Spinal cord (tissue), 10 donors: Measurements from ENCODE around the gene CLEC16A. TPM values are rescaled to one million over a fixed set of nuclear protein-coding genes. Genes with fewer than 3 reads are reported as not detected.
"Not testable (repeated sequence)": the region's sequence is repeated elsewhere in the genome, so short reads cannot be mapped to it uniquely, and the experiment has no call there.

Experiments used
- DNase-seq, 6 donors: peaks; one replicate each; pipeline versions ENCODE4 v3.0.0 to v3.0.0-alpha.2; 2013 to 2015; ENCODE audit warnings: low spot score in 6 of 6, low read depth in 4 of 6
- H3K27ac ChIP-seq: one replicate; pipeline ENCODE4 v1.5.1; 2013; ENCODE audit warnings: low read depth, low read length, control low read depth
- H3K27me3 ChIP-seq: one replicate; pipeline ENCODE4 v1.6.1; 2013; ENCODE audit warnings: low read length; ENCODE audit not compliant: control insufficient read depth, insufficient read depth
- H3K36me3 ChIP-seq: one replicate; pipeline ENCODE4 v1.6.1; 2013; ENCODE audit warnings: low read length; ENCODE audit not compliant: control insufficient read depth, insufficient read depth
- H3K4me1 ChIP-seq: one replicate; pipeline ENCODE4 v1.6.1; 2013; ENCODE audit warnings: low read length; ENCODE audit not compliant: control insufficient read depth, insufficient read depth
- H3K4me3 ChIP-seq: one replicate; pipeline ENCODE4 v1.5.1; 2013; ENCODE audit warnings: low read depth, low read length, control low read depth
- H3K9me3 ChIP-seq: one replicate; pipeline ENCODE4 v1.6.1; 2013; ENCODE audit warnings: low read length; ENCODE audit not compliant: control insufficient read depth, insufficient read depth
- WGBS: methylation state at CpG from one replicate; pipeline ENCODE4 v1.1.5; 2013; ENCODE audit warnings: missing lambda C conversion rate; ENCODE audit not compliant: insufficient coverage; 5-methylcytosine and 5-hydroxymethylcytosine counted together
- polyA plus RNA-seq, 2 donors: library from polyadenylated mRNA; unstranded; fragments of 120-200 nt; gene quantifications; one replicate each; pipeline ENCODE4 v1.2.1, GENCODE V29; 2013; ENCODE audit not compliant: insufficient read length in 2 of 2
- total RNA-seq, 2 donors: library from RNA; depleted of rRNA in 1 of 2; stranded (reverse); fragments of 120-200 nt in 1 of 2; fragments of >200 nt in 1 of 2; gene quantifications; one replicate each; pipeline versions ENCODE4 v1.2.3 to v1.2.4, GENCODE V29; 2013 to 2014
- donor health status: healthy.

CLEC16A gene
- total and polyA plus RNA-seq, 4 donors: 19.5 to 38.4 (median 25.1) TPM

GRCh38 chr16:11219178-11219577 is 274.8 kb downstream of the CLEC16A start:
- H3K4me3 ChIP-seq: no peak overlapping the region
- H3K4me1 ChIP-seq: peaks cover 3% of the 10 kb centered on the region
- peaks cover 6% of the 10 kb centered on the region for H3K9me3 ChIP-seq
- no peaks in the 10 kb centered on the region for H3K36me3 ChIP-seq
- H3K27me3 ChIP-seq: no peaks in the 10 kb centered on the region
- H3K27ac ChIP-seq: no peak overlapping the region
- no peak for DNase-seq
- 96% methylated on average over 2 of the region's 4 CpGs for WGBS

- not testable (repeated sequence) for H3K27me3 ChIP-seq, H3K4me3 ChIP-seq, H3K36me3 ChIP-seq, H3K27ac ChIP-seq, DNase-seq, H3K9me3 ChIP-seq, H3K4me1 ChIP-seq
- WGBS: 80% methylated on average over 1 of the region's 2 CpGs
These were observed 276.1 kb downstream of the CLEC16A start for GRCh38 chr16:11220507-11220906.

GRCh38 chr16:11224096-11224893 is 279.9 kb downstream of the CLEC16A start:
- no peaks in the 10 kb centered on the region for H3K9me3 ChIP-seq
- 52% methylated on average over 13 of the region's 24 CpGs for WGBS
- peaks cover 6% of the 10 kb centered on the region for H3K4me1 ChIP-seq
- no peaks in the 10 kb centered on the region for H3K36me3 ChIP-seq
- H3K27me3 ChIP-seq: no peaks in the 10 kb centered on the region
- no peak for DNase-seq
- no peak overlapping the region for H3K4me3 ChIP-seq
- no peak overlapping the region for H3K27ac ChIP-seq

- H3K27me3 ChIP-seq: no peaks in the 10 kb centered on the region
- no peak for DNase-seq
- H3K4me1 ChIP-seq: peaks cover 6% of the 10 kb centered on the region
- no peaks in the 10 kb centered on the region for H3K9me3 ChIP-seq
- no peak overlapping the region for H3K4me3 ChIP-seq
- 73% methylated on average over 18 of the region's 21 CpGs for WGBS
- no peak overlapping the region for H3K27ac ChIP-seq
- no peaks in the 10 kb centered on the region for H3K36me3 ChIP-seq
These were observed 280.7 kb downstream of the CLEC16A start for GRCh38 chr16:11224894-11225676.

- Histone ChIP-seq H3K9me3 (no peaks in the 10 kb centered on the region), H3K27ac (no peak overlapping the region), H3K36me3 (no peaks in the 10 kb centered on the region), H3K4me3 (no peak overlapping the region), H3K4me1 (peaks cover 6% of the 10 kb centered on the region), H3K27me3 (no peaks in the 10 kb centered on the region)
- no peak for DNase-seq
- 91% methylated on average over 14 of the region's 18 CpGs for WGBS
These were observed 281.5 kb downstream of the CLEC16A start for GRCh38 chr16:11225677-11226549.

- no CpG with 5 or more reads among the region's 5 CpGs for WGBS
- no peak for DNase-seq
- H3K9me3 ChIP-seq: no peaks in the 10 kb centered on the region
- peaks cover 4% of the 10 kb centered on the region for H3K36me3 ChIP-seq
- H3K27ac ChIP-seq: no peak overlapping the region
- H3K4me1 ChIP-seq: peaks cover 10% of the 10 kb centered on the region
- no peaks in the 10 kb centered on the region for H3K27me3 ChIP-seq
- H3K4me3 ChIP-seq: no peak overlapping the region
These were observed 285.1 kb downstream of the CLEC16A start for GRCh38 chr16:11229432-11229831.

GRCh38 chr16:11229906-11230305 is 285.5 kb downstream of the CLEC16A start:
- H3K9me3 ChIP-seq: no peaks in the 10 kb centered on the region
- peaks cover 9% of the 10 kb centered on the region for H3K4me1 ChIP-seq
- WGBS: 73% methylated on average over 4 of the region's 4 CpGs
- DNase-seq: no peak
- no peaks in the 10 kb centered on the region for H3K27me3 ChIP-seq
- H3K27ac ChIP-seq: no peak overlapping the region
- peaks cover 4% of the 10 kb centered on the region for H3K36me3 ChIP-seq
- H3K4me3 ChIP-seq: no peak overlapping the region

- 73% methylated on average over 9 of the region's 10 CpGs for WGBS
- DNase-seq: no peak
- Histone ChIP-seq H3K4me1 (peaks cover 9% of the 10 kb centered on the region), H3K27ac (no peak overlapping the region), H3K4me3 (no peak overlapping the region), H3K27me3 (no peaks in the 10 kb centered on the region), H3K9me3 (no peaks in the 10 kb centered on the region), H3K36me3 (peaks cover 4% of the 10 kb centered on the region)
These were observed 287.1 kb downstream of the CLEC16A start for GRCh38 chr16:11231367-11231970.
